Stimulated activated CD8-positive, alpha-beta memory T cell treated with anti-CD3 and anti-CD28 coated beads, Interleukin-12 subunit alpha, Interleukin-12 subunit beta, amount 100 ng/mL, for 4 hours (primary cell): Measurements from ENCODE around the gene FRS2.
"Not testable (repeated sequence)": the region's sequence is repeated elsewhere in the genome, so short reads cannot be mapped to it uniquely, and the experiment has no call there.

Experiments used
- DNase-seq: peaks from one replicate; pipeline ENCODE4 v3.0.0-alpha.2; 2020; ENCODE audit warnings: low read depth

Gene FRS2

GRCh38 chr12:69580074-69580473, 109.9 kb downstream of the FRS2 start:
- no peak for DNase-seq

GRCh38 chr12:69583203-69583602, 113.0 kb downstream of the FRS2 start:
- no peak for DNase-seq

GRCh38 chr12:69585189-69586062, 115.2 kb downstream of the FRS2 start, which contains the start of gene CCT2:
Gene CCT2 (plus strand): TSS chr12:69585459. CDS start chr12:69585522, 63 bp downstream.
- DNase-seq: peak; percentile 94

GRCh38 chr12:69588527-69588926, 118.3 kb downstream of the FRS2 start:
- DNase-seq: no peak

- no peak for DNase-seq
Observed at GRCh38 chr12:69589082-69589481, 118.9 kb downstream of the FRS2 start.

GRCh38 chr12:69595689-69596088, 125.5 kb downstream of the FRS2 start:
- no peak for DNase-seq

GRCh38 chr12:69598174-69598753, 128.1 kb downstream of the FRS2 start:
- no peak for DNase-seq

GRCh38 chr12:69600804-69601203, 130.6 kb downstream of the FRS2 start:
- no peak for DNase-seq

GRCh38 chr12:69601962-69602685, 131.9 kb downstream of the FRS2 start:
- DNase-seq: no peak

GRCh38 chr12:69602954-69603353, 132.8 kb downstream of the FRS2 start:
- no peak for DNase-seq

GRCh38 chr12:69603556-69603955, 133.4 kb downstream of the FRS2 start:
- not testable (repeated sequence) for DNase-seq

- DNase-seq: not testable (repeated sequence)
Observed at GRCh38 chr12:69604275-69604674, 134.1 kb downstream of the FRS2 start.

GRCh38 chr12:69608114-69608513, 137.9 kb downstream of the FRS2 start:
- DNase-seq: no peak

- DNase-seq: no peak
Observed at GRCh38 chr12:69610126-69610525, 139.9 kb downstream of the FRS2 start.

- DNase-seq: no peak
Observed at GRCh38 chr12:69610729-69611128, 140.5 kb downstream of the FRS2 start, which contains the start of gene LRRC10. Gene LRRC10 (minus strand): TSS chr12:69610907. CDS start chr12:69610838, 69 bp downstream.

GRCh38 chr12:69613351-69613750, 143.2 kb downstream of the FRS2 start:
- no peak for DNase-seq

- no peak for DNase-seq
Observed at GRCh38 chr12:69616025-69616424, 145.8 kb downstream of the FRS2 start.

- no peak for DNase-seq
Observed at GRCh38 chr12:69619050-69619449, 148.9 kb downstream of the FRS2 start.

GRCh38 chr12:69620077-69620476, 149.9 kb downstream of the FRS2 start:
- DNase-seq: no peak

- DNase-seq: no peak
Observed at GRCh38 chr12:69620921-69621320, 150.7 kb downstream of the FRS2 start.

- DNase-seq: no peak
Observed at GRCh38 chr12:69621551-69621950, 151.4 kb downstream of the FRS2 start.

GRCh38 chr12:69623970-69624369, 153.8 kb downstream of the FRS2 start:
- DNase-seq: no peak

GRCh38 chr12:69627501-69627900, 157.3 kb downstream of the FRS2 start:
- DNase-seq: no peak
